WTC11 (cell line): ENCODE measurements around the gene SHROOM3. TPM values are rescaled to one million over a fixed set of nuclear protein-coding genes. Genes with fewer than 3 reads are reported as not detected.

Source experiments
- ATAC-seq: fragments of 200-7000 bp; cut with Tn5 transposase; 2 replicates; pipeline ENCODE4 v1.10.0; 2021; ENCODE audit warnings: mild to moderate bottlenecking, moderate library complexity
- CTCF ChIA-PET: fragments of 300-600 bp; sonication (Branson Sonifier 250); formaldehyde crosslinking; loops from one replicate; lab custom pipeline; 2021; ENCODE audit warnings: antibody characterized with exemption; lab: Charles Lee
- POLR2A ChIA-PET: fragments of 350-600 bp; sonication (Branson Sonifier 250); formaldehyde crosslinking; loops from one replicate; lab custom pipeline; 2021; ENCODE audit warnings: antibody characterized with exemption; lab: Charles Lee
- DNase-seq: peaks from one replicate; pipeline ENCODE4 v3.0.0; 2021; ENCODE audit warnings: low spot score
- H3K27ac Mint-ChIP-seq: 2 replicates; pipeline ENCODE4 v1.8.0; 2021; ENCODE audit warnings: mixed read lengths
- H3K27me3 Mint-ChIP-seq: 2 replicates; pipeline ENCODE4 v1.8.0; 2021; ENCODE audit warnings: low read depth, mild to moderate bottlenecking, moderate library complexity, mixed read lengths
- H3K36me3 Mint-ChIP-seq: 2 replicates; pipeline ENCODE4 v1.8.0; 2021; ENCODE audit warnings: mixed read lengths
- H3K4me1 Mint-ChIP-seq: 2 replicates; pipeline ENCODE4 v1.8.0; 2022; ENCODE audit warnings: mixed read lengths
- H3K4me3 Mint-ChIP-seq: 2 replicates; pipeline ENCODE4 v1.8.0; 2021; ENCODE audit warnings: mild to moderate bottlenecking, moderate library complexity, mixed read lengths
- H3K9me3 Mint-ChIP-seq: 2 replicates; pipeline ENCODE4 v1.8.0; 2021; ENCODE audit warnings: mixed read lengths
- ATF6 ChIP-seq: sonication (generic); formaldehyde crosslinking; IDR thresholded peaks from 2 replicates; pipeline ENCODE4 v1.8.1; 2023; ENCODE audit warnings: mild to moderate bottlenecking, missing genetic modification reagents
- CDX4 ChIP-seq: fragments of 250-450 bp; sonication (Bioruptor Pico); IDR thresholded peaks from 2 replicates; pipeline ENCODE4 v1.9.0; 2021; ENCODE audit warnings: moderate library complexity, mild to moderate bottlenecking, inconsistent platforms, borderline replicate concordance
- CREM ChIP-seq: sonication (generic); formaldehyde crosslinking; IDR thresholded peaks from 2 replicates; pipeline ENCODE4 v1.8.1; 2022; ENCODE audit warnings: mild to moderate bottlenecking, missing genetic modification reagents, moderate library complexity
- E2F4 ChIP-seq: sonication (generic); formaldehyde crosslinking; IDR thresholded peaks from 2 replicates; pipeline ENCODE4 v1.8.1; 2022; ENCODE audit warnings: low read depth, mild to moderate bottlenecking, moderate library complexity, missing genetic modification reagents, borderline replicate concordance
- ELF4 ChIP-seq: sonication (generic); formaldehyde crosslinking; IDR thresholded peaks from 2 replicates; pipeline ENCODE4 v1.8.1; 2022; ENCODE audit warnings: low read depth, mild to moderate bottlenecking, moderate library complexity, missing genetic modification reagents
- JAZF1 ChIP-seq: fragments of 250-450 bp; sonication (Bioruptor Pico); IDR thresholded peaks from 2 replicates; pipeline ENCODE4 v1.9.0; 2021; ENCODE audit warnings: moderate library complexity, mild to moderate bottlenecking, inconsistent platforms
- JUN ChIP-seq: sonication (generic); formaldehyde crosslinking; IDR thresholded peaks from 2 replicates; pipeline ENCODE4 v1.8.0; 2023; ENCODE audit warnings: mild to moderate bottlenecking, missing genetic modification reagents
- MLX ChIP-seq: sonication (generic); formaldehyde crosslinking; IDR thresholded peaks from 2 replicates; pipeline ENCODE4 v1.8.1; 2023; ENCODE audit warnings: mild to moderate bottlenecking, missing genetic modification reagents, moderate library complexity
- MYBL2 ChIP-seq: sonication (generic); formaldehyde crosslinking; IDR thresholded peaks from 2 replicates; pipeline ENCODE4 v1.8.1; 2023; ENCODE audit warnings: mild to moderate bottlenecking, moderate library complexity, missing genetic modification reagents
- NR3C1 ChIP-seq: sonication (generic); formaldehyde crosslinking; conservative IDR thresholded peaks from 2 replicates; pipeline ENCODE4 v1.8.1; 2023; ENCODE audit warnings: low read depth, mild to moderate bottlenecking, missing genetic modification reagents
- SMAD3 ChIP-seq: sonication (generic); formaldehyde crosslinking; IDR thresholded peaks from 2 replicates; pipeline ENCODE4 v1.8.0; 2022; ENCODE audit warnings: missing genetic modification reagents, mild to moderate bottlenecking, borderline replicate concordance
- SMAD4 ChIP-seq: sonication (generic); formaldehyde crosslinking; IDR thresholded peaks from 2 replicates; pipeline ENCODE4 v1.8.0; 2022; ENCODE audit warnings: mild to moderate bottlenecking, missing genetic modification reagents
- SOX15 ChIP-seq: fragments of 250-450 bp; sonication (Bioruptor Pico); IDR thresholded peaks from 2 replicates; pipeline ENCODE4 v1.9.0; 2021; ENCODE audit warnings: mild to moderate bottlenecking
- ZBTB43 ChIP-seq: sonication (generic); formaldehyde crosslinking; IDR thresholded peaks from 2 replicates; pipeline ENCODE4 v1.8.1; 2023; ENCODE audit warnings: mild to moderate bottlenecking, missing genetic modification reagents
- ZNF138 ChIP-seq: sonication (generic); formaldehyde crosslinking; conservative IDR thresholded peaks from 2 replicates; pipeline ENCODE4 v1.8.1; 2022; ENCODE audit warnings: mild to moderate bottlenecking, moderate library complexity, missing genetic modification reagents
- ZNF281 ChIP-seq: sonication (generic); formaldehyde crosslinking; IDR thresholded peaks from 2 replicates; pipeline ENCODE4 v1.8.0; 2023; ENCODE audit warnings: mild to moderate bottlenecking, missing genetic modification reagents
- total RNA-seq: library from RNA; stranded (reverse); gene quantifications from 3 replicates; pipeline ENCODE4 v1.2.3, GENCODE V29; 2021
- TF ChIP-seq, protein P1 (sequence below): sonication (generic); formaldehyde crosslinking; IDR thresholded peaks from 2 replicates; pipeline ENCODE4 v1.8.1; 2022; ENCODE audit warnings: low read depth, missing genetic modification reagents, borderline replicate concordance
- TF ChIP-seq, protein P2 (sequence below): fragments of 250-450 bp; sonication (Bioruptor Pico); IDR thresholded peaks from 2 replicates; pipeline ENCODE4 v1.9.0; 2021; ENCODE audit warnings: mild to moderate bottlenecking

SHROOM3 gene
- total RNA-seq, 1 experiment from 2014 or later: 71.9 TPM

GRCh38 chr4:76622126-76622525 lies 187.1 kb downstream of the SHROOM3 start:
- CTCF ChIA-PET: interaction anchor here (0.7 kb wide), 1 partner anchor 192 kb away, joined by 3 read pairs; no protein-coding TSS in a partner anchor
- no peak for DNase-seq
- Mint-ChIP-seq H3K4me1 (peaks cover 53% of the 10 kb centered on the region), H3K9me3 (no peaks in the 10 kb centered on the region), H3K27ac (no peak overlapping the region), H3K4me3 (no peak overlapping the region), H3K27me3 (no peaks in the 10 kb centered on the region), H3K36me3 (no peaks in the 10 kb centered on the region)
- no peak for ATAC-seq
- POLR2A ChIA-PET: no interaction called here
- TF ChIP-seq MLX (CRISPR knock-in tag) (no peak), ZNF138 (CRISPR knock-in tag) (no peak), CDX4 (no peak), SMAD4 (CRISPR knock-in tag) (no peak), ATF6 (no peak), SOX15 (CRISPR knock-in tag) (no peak), E2F4 (CRISPR knock-in tag) (no peak), CREM (no peak), ZBTB43 (no peak), JUN (CRISPR knock-in tag) (no peak), NR3C1 (CRISPR knock-in tag) (no peak)
- TF ChIP-seq, protein P1, sequence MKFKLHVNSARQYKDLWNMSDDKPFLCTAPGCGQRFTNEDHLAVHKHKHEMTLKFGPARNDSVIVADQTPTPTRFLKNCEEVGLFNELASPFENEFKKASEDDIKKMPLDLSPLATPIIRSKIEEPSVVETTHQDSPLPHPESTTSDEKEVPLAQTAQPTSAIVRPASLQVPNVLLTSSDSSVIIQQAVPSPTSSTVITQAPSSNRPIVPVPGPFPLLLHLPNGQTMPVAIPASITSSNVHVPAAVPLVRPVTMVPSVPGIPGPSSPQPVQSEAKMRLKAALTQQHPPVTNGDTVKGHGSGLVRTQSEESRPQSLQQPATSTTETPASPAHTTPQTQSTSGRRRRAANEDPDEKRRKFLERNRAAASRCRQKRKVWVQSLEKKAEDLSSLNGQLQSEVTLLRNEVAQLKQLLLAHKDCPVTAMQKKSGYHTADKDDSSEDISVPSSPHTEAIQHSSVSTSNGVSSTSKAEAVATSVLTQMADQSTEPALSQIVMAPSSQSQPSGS (CRISPR knock-in tag): no peak

DNA sequence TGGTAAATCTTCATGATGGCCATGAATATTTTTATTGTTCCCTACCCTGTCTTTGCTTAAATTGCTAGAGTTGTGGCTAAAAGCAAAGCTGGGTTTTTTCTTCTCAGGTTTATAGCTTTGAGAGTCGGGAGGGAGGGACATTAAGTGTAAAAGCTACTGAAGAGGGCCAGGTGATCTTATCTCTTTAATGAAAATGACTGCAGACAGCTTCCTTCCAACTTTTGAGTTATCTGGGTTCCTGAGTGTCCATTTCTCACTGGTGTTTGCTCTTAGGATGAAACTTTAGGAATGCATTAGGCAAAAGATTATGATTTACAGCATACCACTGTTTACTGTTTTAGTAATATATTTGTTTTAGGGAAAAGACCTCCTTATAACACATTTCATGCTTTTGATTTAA lies 187.7 kb downstream of the SHROOM3 start:
- no peaks in the 10 kb centered on the region for H3K9me3 Mint-ChIP-seq
- CTCF ChIA-PET: no interaction called here
- POLR2A ChIA-PET: no interaction called here
- no peaks in the 10 kb centered on the region for H3K36me3 Mint-ChIP-seq
- no peak for ATAC-seq
- no peak overlapping the region for H3K4me3 Mint-ChIP-seq
- DNase-seq: no peak
- peaks cover 53% of the 10 kb centered on the region for H3K4me1 Mint-ChIP-seq
- no peak overlapping the region for H3K27ac Mint-ChIP-seq
- no peaks in the 10 kb centered on the region for H3K27me3 Mint-ChIP-seq
- TF ChIP-seq ELF4 (CRISPR knock-in tag) (no peak), JAZF1 (CRISPR knock-in tag) (no peak), ATF6 (no peak), ZNF281 (CRISPR knock-in tag) (no peak), MYBL2 (CRISPR knock-in tag) (no peak), SMAD3 (CRISPR knock-in tag) (no peak), E2F4 (CRISPR knock-in tag) (no peak)
- TF ChIP-seq, protein P2, sequence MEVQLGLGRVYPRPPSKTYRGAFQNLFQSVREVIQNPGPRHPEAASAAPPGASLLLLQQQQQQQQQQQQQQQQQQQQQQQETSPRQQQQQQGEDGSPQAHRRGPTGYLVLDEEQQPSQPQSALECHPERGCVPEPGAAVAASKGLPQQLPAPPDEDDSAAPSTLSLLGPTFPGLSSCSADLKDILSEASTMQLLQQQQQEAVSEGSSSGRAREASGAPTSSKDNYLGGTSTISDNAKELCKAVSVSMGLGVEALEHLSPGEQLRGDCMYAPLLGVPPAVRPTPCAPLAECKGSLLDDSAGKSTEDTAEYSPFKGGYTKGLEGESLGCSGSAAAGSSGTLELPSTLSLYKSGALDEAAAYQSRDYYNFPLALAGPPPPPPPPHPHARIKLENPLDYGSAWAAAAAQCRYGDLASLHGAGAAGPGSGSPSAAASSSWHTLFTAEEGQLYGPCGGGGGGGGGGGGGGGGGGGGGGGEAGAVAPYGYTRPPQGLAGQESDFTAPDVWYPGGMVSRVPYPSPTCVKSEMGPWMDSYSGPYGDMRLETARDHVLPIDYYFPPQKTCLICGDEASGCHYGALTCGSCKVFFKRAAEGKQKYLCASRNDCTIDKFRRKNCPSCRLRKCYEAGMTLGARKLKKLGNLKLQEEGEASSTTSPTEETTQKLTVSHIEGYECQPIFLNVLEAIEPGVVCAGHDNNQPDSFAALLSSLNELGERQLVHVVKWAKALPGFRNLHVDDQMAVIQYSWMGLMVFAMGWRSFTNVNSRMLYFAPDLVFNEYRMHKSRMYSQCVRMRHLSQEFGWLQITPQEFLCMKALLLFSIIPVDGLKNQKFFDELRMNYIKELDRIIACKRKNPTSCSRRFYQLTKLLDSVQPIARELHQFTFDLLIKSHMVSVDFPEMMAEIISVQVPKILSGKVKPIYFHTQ (CRISPR knock-in tag): no peak
